Hepatocyte (in vitro differentiated cells): Measurements from ENCODE around the gene RBM15B. TPM values are rescaled to one million over a fixed set of nuclear protein-coding genes. Genes with fewer than 3 reads are reported as not detected.

Experiments
- DNase-seq: peaks from one replicate; pipeline ENCODE4 v3.0.0-alpha.2; 2016; ENCODE audit warnings: low spot score
- H2AFZ ChIP-seq: fragments of 200-600 bp; sonication (generic); 2 replicates; pipeline ENCODE4 v1.6.0; 2016; ENCODE audit warnings: antibody characterized with exemption, mild to moderate bottlenecking
- H3K27ac ChIP-seq: fragments of 200-600 bp; sonication (generic); 2 replicates; pipeline ENCODE4 v1.5.1; 2016; ENCODE audit warnings: mild to moderate bottlenecking
- H3K27me3 ChIP-seq: fragments of 200-600 bp; sonication (generic); 2 replicates; pipeline ENCODE4 v1.6.1; 2016
- H3K36me3 ChIP-seq: fragments of 200-600 bp; sonication (generic); replicated peaks from 2 replicates; pipeline ENCODE4 v1.5.1; 2016; ENCODE audit warnings: low read depth; ENCODE audit not compliant: insufficient read depth
- H3K4me1 ChIP-seq: fragments of 200-600 bp; sonication (generic); 2 replicates; pipeline ENCODE4 v1.5.1; 2016; ENCODE audit warnings: mild to moderate bottlenecking, moderate library complexity; ENCODE audit not compliant: insufficient read depth
- H3K4me2 ChIP-seq: fragments of 200-600 bp; sonication (generic); 2 replicates; pipeline ENCODE4 v1.6.0; 2016
- H3K4me3 ChIP-seq: fragments of 200-600 bp; sonication (generic); 2 replicates; pipeline ENCODE4 v1.5.1; 2016; ENCODE audit warnings: mild to moderate bottlenecking
- H3K79me2 ChIP-seq: fragments of 200-600 bp; sonication (generic); 2 replicates; pipeline ENCODE4 v1.6.0; 2017; ENCODE audit warnings: mild to moderate bottlenecking
- H3K9me2 ChIP-seq: fragments of 200-600 bp; sonication (generic); replicated peaks from 2 replicates; pipeline ENCODE4 v1.6.0; 2017; ENCODE audit warnings: mild to moderate bottlenecking; ENCODE audit not compliant: insufficient read depth
- H3K9me3 ChIP-seq: fragments of 200-600 bp; sonication (generic); 2 replicates; pipeline ENCODE4 v1.5.1; 2016; ENCODE audit warnings: low read depth, mild to moderate bottlenecking
- H4K20me1 ChIP-seq: fragments of 200-600 bp; sonication (generic); 2 replicates; pipeline ENCODE4 v1.6.0; 2016; ENCODE audit warnings: mild to moderate bottlenecking; ENCODE audit not compliant: insufficient read depth, poor library complexity, severe bottlenecking
- EZH2 ChIP-seq: fragments of 200-600 bp; sonication (generic); IDR thresholded peaks from 2 replicates; pipeline ENCODE4 v1.6.1; 2016; ENCODE audit warnings: antibody characterized with exemption, mild to moderate bottlenecking, borderline replicate concordance
- EZH2phosphoT487 ChIP-seq: fragments of 200-600 bp; sonication (generic); IDR thresholded peaks from one replicate; pipeline ENCODE4 v1.6.1; 2018; ENCODE audit warnings: antibody characterized with exemption, mild to moderate bottlenecking, low read depth, moderate library complexity; ENCODE audit not compliant: unreplicated experiment, severe bottlenecking
- WGBS: methylation state at CpG from one replicate; pipeline ENCODE4 v1.1.6; 2016; ENCODE audit warnings: low lambda C conversion rate; ENCODE audit errors: missing lambda C conversion rate; 5-methylcytosine and 5-hydroxymethylcytosine counted together
- polyA plus RNA-seq: library from polyadenylated mRNA; unstranded; fragments of >200 nt; fragmentation: Nextera tagmentation; extraction: Ambion mirVana; gene quantifications from 2 replicates; pipeline ENCODE4 v1.2.1, GENCODE V29; 2016
- total RNA-seq: library from RNA; depleted of rRNA; stranded (reverse); fragments of >200 nt; gene quantifications from 2 replicates; pipeline ENCODE4 v1.2.3, GENCODE V29; 2014
- TF ChIP-seq, protein P1 (sequence below): fragments of 200-600 bp; sonication (generic); IDR thresholded peaks from 2 replicates; pipeline ENCODE4 v1.5.1; 2016; ENCODE audit warnings: antibody characterized with exemption, mild to moderate bottlenecking; ENCODE audit not compliant: poor library complexity

RBM15B gene
- total and polyA plus RNA-seq, 2 experiments from 2014 or later, result 31.0 to 33.3 TPM

DNA sequence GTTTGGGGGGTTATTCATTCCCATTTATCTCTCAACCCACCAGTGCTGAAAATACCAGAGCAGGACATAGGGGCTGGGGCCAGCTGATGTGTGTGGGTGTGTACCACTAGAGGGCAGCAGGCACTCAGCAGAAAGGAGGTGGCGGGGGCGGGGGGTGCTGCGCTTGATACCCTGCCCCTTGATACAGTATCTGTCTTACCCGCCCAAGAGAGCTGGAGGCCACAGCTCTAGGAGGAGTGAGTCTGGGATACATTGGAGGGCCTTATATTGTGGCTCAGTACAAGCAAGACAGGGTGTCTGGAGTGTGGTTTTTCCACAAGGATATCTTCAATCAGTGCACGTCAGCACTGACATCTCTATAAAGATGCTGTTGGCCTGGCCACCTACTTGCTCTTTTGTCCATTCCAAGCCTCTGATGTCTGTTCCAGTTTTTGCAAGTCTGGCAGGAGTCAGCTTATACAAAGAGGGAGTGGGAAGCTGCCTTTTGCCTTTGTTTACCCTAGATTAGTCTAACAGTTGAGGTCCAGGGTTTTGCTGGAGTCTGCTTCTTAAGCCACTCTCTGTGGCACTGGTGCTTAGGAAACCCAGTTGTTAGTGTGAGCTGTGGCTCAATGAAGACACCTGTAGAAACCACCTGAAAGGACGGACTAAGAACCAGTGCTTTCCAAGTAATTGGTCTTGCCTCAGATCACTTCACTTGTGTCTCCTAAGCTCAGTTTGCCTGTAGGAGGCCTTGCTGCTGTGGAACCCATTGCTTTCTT is 1.5 kb upstream of the RBM15B start:
- H3K79me2 ChIP-seq, result peaks cover 69% of the 10 kb centered on the region
- H3K36me3 ChIP-seq, result peaks cover 3% of the 10 kb centered on the region
- H4K20me1 ChIP-seq, result peaks cover 52% of the 10 kb centered on the region
- no peaks in the 10 kb centered on the region for H3K9me3 ChIP-seq
- peaks cover 63% of the 10 kb centered on the region for H3K4me1 ChIP-seq
- TF ChIP-seq, protein P1, sequence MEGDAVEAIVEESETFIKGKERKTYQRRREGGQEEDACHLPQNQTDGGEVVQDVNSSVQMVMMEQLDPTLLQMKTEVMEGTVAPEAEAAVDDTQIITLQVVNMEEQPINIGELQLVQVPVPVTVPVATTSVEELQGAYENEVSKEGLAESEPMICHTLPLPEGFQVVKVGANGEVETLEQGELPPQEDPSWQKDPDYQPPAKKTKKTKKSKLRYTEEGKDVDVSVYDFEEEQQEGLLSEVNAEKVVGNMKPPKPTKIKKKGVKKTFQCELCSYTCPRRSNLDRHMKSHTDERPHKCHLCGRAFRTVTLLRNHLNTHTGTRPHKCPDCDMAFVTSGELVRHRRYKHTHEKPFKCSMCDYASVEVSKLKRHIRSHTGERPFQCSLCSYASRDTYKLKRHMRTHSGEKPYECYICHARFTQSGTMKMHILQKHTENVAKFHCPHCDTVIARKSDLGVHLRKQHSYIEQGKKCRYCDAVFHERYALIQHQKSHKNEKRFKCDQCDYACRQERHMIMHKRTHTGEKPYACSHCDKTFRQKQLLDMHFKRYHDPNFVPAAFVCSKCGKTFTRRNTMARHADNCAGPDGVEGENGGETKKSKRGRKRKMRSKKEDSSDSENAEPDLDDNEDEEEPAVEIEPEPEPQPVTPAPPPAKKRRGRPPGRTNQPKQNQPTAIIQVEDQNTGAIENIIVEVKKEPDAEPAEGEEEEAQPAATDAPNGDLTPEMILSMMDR, result peak; percentile 67
- no peak for TF ChIP-seq EZH2
- H3K27ac ChIP-seq, result peak overlapping the region; percentile 32
- H3K9me2 ChIP-seq, result no peaks in the 10 kb centered on the region
- no peak overlapping the region for H3K4me3 ChIP-seq
- 81% methylated on average over 6 of the region's 6 CpGs for WGBS
- no peaks in the 10 kb centered on the region for H3K27me3 ChIP-seq
- H2AFZ ChIP-seq, result no peak overlapping the region
- peak; percentile 78 for DNase-seq
- peak overlapping the region; percentile 55 for H3K4me2 ChIP-seq

DNA sequence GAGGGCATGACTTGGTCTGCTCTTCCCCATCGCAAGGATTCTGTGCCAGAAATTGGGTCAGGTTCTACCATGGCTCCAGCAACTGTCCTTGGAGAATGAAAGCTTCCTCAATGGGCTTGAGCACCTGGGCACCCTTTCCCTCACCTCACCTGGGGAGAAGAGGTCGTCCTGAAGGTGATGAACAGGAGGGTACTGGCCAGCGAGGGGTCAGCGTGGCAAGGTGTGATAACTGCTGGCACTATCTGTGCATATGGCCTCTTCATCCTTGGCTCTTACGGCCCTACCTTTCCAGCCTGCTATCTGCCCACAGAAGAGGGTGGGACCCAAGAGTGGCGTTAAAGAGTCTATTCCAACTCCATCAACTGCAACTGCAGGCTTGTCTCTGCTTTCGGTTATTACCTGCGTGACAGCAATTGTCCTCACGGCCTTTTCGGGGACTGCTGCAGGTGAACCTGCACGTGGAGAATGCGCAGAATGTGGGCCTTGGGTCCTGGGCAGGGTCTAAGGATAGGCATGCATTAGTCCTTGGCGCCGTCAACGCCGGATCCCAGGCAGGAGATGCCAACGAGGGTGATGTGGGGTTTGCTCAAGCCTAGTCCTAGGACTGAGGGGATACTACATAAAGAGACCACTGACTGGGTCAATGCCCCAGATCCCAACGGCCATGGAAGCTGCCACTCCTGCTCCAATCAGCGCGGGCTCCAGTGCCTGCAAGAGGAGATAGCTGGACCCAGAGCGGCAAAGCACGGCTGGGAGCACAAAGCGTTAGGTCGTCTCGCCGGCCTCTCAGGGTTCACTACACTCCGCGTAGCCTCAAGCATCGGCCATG is 625 bp upstream of the RBM15B start:
- H3K36me3 ChIP-seq, result peaks cover 3% of the 10 kb centered on the region
- no peaks in the 10 kb centered on the region for H3K9me2 ChIP-seq
- no peak overlapping the region for H2AFZ ChIP-seq
- H4K20me1 ChIP-seq, result peaks cover 61% of the 10 kb centered on the region
- TF ChIP-seq EZH2 (no peak), EZH2phosphoT487 (no peak)
- WGBS, result 55% methylated on average over 29 of the region's 29 CpGs
- no peak for DNase-seq
- H3K27me3 ChIP-seq, result no peaks in the 10 kb centered on the region
- H3K9me3 ChIP-seq, result no peaks in the 10 kb centered on the region
- H3K4me1 ChIP-seq, result peaks cover 65% of the 10 kb centered on the region
- H3K4me3 ChIP-seq, result no peak overlapping the region
- peaks cover 76% of the 10 kb centered on the region for H3K79me2 ChIP-seq
- peak overlapping the region; percentile 61 for H3K27ac ChIP-seq
- peak overlapping the region; percentile 83 for H3K4me2 ChIP-seq

DNA sequence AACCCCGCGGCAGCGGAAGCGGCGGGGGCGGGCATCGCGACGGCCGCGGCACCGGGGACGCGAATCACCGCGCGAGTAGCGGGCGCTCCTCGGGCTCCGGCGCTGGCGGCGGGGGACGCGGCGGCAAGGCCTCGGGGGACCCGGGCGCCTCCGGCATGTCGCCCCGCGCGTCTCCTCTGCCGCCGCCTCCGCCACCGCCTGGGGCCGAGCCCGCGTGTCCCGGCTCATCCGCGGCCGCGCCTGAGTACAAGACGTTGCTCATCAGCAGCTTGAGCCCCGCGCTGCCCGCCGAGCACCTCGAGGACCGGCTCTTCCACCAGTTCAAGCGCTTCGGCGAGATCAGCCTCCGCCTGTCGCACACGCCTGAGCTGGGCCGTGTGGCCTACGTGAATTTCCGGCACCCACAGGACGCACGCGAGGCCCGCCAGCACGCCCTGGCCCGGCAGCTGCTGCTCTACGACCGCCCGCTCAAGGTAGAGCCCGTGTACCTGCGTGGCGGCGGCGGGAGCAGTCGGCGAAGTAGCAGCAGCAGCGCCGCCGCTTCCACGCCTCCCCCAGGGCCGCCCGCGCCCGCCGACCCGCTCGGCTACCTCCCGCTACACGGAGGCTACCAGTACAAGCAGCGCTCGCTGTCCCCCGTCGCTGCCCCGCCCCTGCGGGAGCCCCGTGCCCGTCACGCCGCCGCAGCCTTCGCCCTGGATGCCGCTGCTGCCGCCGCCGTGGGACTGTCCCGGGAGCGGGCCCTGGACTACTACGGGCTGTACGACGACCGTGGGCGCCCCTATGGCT is 675 bp downstream of the RBM15B start:
- 18% methylated on average over 46 of the region's 115 CpGs for WGBS
- peaks cover 64% of the 10 kb centered on the region for H4K20me1 ChIP-seq
- peaks cover 56% of the 10 kb centered on the region for H3K4me1 ChIP-seq

More for the DNA sequence above, 675 bp downstream of the RBM15B start:
- Histone ChIP-seq H3K4me2 (peak overlapping the region; percentile 98), H3K79me2 (peaks cover 65% of the 10 kb centered on the region), H3K27ac (peak overlapping the region; percentile 99), H3K9me3 (no peaks in the 10 kb centered on the region), H3K9me2 (no peaks in the 10 kb centered on the region), H2AFZ (peak overlapping the region; percentile 66), H3K4me3 (peak overlapping the region; percentile 90), H3K27me3 (no peaks in the 10 kb centered on the region), H3K36me3 (peaks cover 3% of the 10 kb centered on the region)
- DNase-seq, result peak; percentile 60
- TF ChIP-seq EZH2 (no peak), EZH2phosphoT487 (no peak)
- TF ChIP-seq, protein P1, result no peak
